Skin of body (tissue), 2 donors: Measurements from ENCODE around the gene NLRP11. TPM values are rescaled to one million over a fixed set of nuclear protein-coding genes. Genes with fewer than 3 reads are reported as not detected.
"Not testable (repeated sequence)": the region's sequence is repeated elsewhere in the genome, so short reads cannot be mapped to it uniquely, and the experiment has no call there.

Experiments
- DNase-seq: peaks from one replicate; lab custom pipeline; 2025; lab: John Stamatoyannopoulos, UW
- total RNA-seq: library from RNA; depleted of rRNA; stranded (reverse); fragments of >200 nt; gene quantifications from one replicate; pipeline ENCODE4 v1.2.3, GENCODE V29; 2014

Gene NLRP11
- total RNA-seq, 1 donor from 2014 or later: not detected

DNA sequence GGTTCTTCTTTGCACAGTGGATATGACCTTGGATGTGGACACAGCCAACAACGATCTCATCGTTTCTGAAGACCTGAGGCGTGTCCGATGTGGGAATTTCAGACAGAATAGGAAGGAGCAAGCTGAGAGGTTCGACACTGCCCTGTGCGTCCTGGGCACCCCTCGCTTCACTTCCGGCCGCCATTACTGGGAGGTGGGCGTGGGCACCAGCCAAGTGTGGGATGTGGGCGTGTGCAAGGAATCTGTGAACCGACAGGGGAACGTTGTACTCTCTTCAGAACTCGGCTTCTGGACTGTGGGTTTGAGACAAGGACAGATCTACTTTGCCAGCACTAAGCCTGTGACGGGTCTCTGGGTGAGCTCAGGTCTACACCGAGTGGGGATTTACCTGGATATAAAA is 53.5 kb downstream of the NLRP11 start:
- DNase-seq: no peak

- no peak for DNase-seq
Observed at GRCh38 chr19:55777528-55777927, 54.3 kb downstream of the NLRP11 start.

DNA sequence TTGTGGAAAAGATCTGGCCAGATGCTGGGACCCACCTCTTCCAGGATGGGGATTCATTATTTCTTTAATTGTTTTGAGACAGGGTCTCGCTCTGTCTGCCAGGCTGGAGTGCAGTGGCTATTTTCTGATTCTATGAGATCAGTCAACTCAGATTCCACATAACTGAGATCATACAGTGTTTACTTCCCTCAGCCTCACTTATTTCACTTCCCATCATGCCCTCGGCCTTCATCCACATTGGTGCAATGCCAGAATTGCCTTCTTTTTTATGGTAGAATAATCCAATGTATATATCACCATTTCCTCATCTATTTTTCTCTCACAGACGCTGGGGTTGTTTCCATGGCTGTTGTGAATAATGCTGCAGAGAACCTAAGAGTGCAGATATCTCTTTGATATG is 62.2 kb downstream of the NLRP11 start:
- DNase-seq: not testable (repeated sequence)

DNA sequence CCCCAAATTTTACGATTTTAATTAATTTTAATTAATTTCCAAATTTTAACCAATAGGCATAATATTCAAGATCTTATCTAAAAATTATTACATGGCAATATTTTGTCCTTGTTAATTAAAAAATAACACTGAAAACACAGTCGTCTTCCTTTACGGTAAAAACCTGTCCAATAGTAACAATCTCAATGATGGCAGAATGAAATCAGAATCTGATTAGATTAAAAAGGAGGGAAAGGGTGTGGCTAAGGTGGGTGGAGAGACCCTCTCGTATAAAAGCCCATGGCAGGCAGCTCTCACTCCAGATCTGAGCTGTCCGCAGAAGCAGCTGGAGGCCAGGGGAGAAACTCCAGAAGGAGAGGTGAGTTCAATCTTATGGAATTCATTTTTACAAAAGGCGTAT is 63.0 kb downstream of the NLRP11 start, which contains the start of gene RFPL4AL1:
Gene RFPL4AL1, plus strand, starts transcription at position 301 of the 400 bp plus-strand sequence. CDS start 2,687 bp downstream, outside the sequence.
- not testable (repeated sequence) for DNase-seq

GRCh38 chr19:55766466-55766865 is 65.3 kb downstream of the NLRP11 start:
- no peak for DNase-seq

DNA sequence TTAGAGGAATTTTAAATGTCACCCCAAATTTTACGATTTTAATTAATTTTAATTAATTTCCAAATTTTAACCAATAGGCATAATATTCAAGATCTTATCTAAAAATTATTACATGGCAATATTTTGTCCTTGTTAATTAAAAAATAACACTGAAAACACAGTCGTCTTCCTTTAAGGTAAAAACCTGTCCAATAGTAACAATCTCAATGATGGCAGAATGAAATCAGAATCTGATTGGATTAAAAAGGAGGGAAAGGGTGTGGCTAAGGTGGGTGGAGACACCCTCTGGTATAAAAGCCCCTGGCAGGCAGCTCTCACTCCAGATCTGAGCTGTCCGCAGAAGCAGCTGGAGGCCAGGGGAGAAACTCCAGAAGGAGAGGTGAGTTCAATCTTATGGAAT is 73.0 kb downstream of the NLRP11 start, which contains the start of gene RFPL4A:
Gene RFPL4A, plus strand, starts transcription at position 301 of the 400 bp plus-strand sequence. CDS start 2,704 bp downstream, outside the sequence.
- not testable (repeated sequence) for DNase-seq

- DNase-seq: not testable (repeated sequence)
Observed at GRCh38 chr19:55756808-55757207, 75.0 kb downstream of the NLRP11 start.

DNA sequence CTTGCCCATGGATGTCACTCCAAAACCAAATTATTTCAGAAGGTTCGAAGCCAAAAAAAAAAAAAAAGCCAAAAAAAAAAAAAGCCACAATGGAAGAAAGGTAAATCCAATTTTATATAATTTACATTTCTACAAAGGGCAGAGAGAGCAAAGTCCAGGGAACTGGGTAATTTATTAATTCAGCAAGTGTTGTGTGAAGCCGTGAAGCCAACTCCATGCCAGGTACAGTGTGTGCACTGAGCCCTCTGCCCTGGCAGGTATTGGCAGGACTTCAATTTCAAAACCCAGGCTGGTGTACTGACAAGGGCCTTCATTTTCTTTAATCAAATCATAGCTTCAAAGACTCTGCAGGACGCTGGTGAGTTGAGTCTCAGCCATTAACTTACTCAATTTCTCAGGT is 78.4 kb downstream of the NLRP11 start:
- no peak for DNase-seq

DNA sequence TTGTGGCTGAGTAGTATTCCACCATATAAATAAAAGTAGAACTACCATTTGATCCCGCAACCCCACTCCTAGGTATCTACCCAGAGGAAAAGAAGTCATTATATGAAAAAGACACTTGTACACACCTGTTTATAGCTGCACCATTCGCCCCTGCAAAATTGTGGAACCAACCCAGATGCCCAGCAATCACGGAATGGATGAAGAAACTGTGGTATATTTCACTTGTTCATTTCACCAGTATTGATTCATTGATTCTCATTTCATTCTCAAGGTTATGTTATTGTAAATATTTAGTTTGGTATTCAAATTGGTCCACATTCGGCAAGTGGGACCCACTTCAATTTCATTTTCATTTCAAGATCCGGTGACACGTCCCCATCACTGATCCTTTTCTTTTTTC is 81.1 kb downstream of the NLRP11 start:
- DNase-seq: no peak

DNA sequence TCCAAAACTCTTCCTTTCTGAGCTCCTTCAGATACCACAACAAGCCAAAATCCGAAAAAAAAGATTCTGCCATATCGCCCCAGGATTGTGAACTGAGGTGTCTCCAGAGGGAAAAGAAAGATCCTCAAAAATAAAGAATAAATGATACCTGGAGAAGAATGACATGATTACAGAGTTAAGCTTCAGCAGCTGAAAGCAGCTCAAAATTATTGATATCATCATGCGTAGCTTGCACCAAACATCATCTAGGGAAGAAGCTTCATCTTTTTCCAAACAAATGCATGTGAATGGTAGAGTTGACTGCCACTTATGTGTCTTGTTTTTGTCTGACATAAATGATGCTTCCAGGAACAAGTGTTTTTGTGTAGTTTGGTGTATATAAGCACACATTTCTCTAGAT is 93.5 kb downstream of the NLRP11 start, which contains the start of gene NLRP9:
Gene NLRP9, minus strand, starts transcription at position 101 of the 400 bp plus-strand sequence. Its CDS starts 28 bp downstream, at position 73.
- DNase-seq: no peak

Other genes with a start within 250 kb of the NLRP11 start
- 3.2 TPM for gene FIZ1, start 232.5 kb downstream of the NLRP11 start, total RNA-seq
- 6.4 TPM for gene ZNF524, start 231.7 kb downstream of the NLRP11 start, total RNA-seq
- 2.1 TPM for gene ZNF865, start 226.4 kb downstream of the NLRP11 start, total RNA-seq
- 3.2 TPM for gene ZNF784, start 207.4 kb downstream of the NLRP11 start, total RNA-seq
- gene ZNF580, start 191.0 kb downstream of the NLRP11 start, total RNA-seq: 4.0 TPM
- gene ZNF581, start 188.3 kb downstream of the NLRP11 start, total RNA-seq: 12.4 TPM
- gene CCDC106, start 183.8 kb downstream of the NLRP11 start, total RNA-seq: 4.2 TPM
- 64.1 TPM for gene U2AF2, start 177.0 kb downstream of the NLRP11 start, total RNA-seq
- 20.8 TPM for gene EPN1, start 156.8 kb downstream of the NLRP11 start, total RNA-seq
- not detected for gene NLRP9, start 93.6 kb downstream of the NLRP11 start, total RNA-seq
- gene RFPL4A, start 72.9 kb downstream of the NLRP11 start, total RNA-seq: not detected
- not detected for gene RFPL4AL1, start 62.9 kb downstream of the NLRP11 start, total RNA-seq
- not detected for gene NLRP4, start 4.5 kb upstream of the NLRP11 start, total RNA-seq
- not detected for gene NLRP13, start 100.3 kb upstream of the NLRP11 start, total RNA-seq
- gene NLRP8, start 115.8 kb upstream of the NLRP11 start, total RNA-seq: not detected
- gene NLRP5, start 154.8 kb upstream of the NLRP11 start, total RNA-seq: not detected